HG02759 (cell line): ENCODE results near the gene PUM1.

Experiments used
- ATAC-seq: cut with Tn5 transposase; IDR thresholded peaks from one replicate; pipeline ENCODE4 v1.9.1; 2021; ENCODE audit warnings: mild to moderate bottlenecking, moderate library complexity; ENCODE audit not compliant: unreplicated experiment

The PUM1 gene

DNA sequence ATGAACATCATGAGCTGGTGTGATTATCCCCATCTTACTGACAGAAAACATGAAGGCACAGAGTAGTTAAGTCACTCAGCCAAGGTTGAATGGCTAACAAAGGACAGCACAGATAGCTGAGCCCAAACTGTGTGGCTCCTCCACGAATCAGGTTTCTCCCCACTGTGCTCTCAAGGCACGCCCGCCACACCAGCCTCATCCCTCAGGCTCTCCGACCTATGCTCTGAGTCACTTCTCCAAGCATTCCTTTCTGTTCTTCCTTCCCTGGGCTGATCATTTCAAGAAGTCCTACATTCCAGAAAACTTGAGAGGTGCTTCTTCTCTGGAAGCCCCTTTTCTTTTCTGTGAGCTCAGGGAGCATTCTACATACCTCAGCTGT, 131.7 kb downstream of the PUM1 start:
- ATAC-seq: no peak

DNA sequence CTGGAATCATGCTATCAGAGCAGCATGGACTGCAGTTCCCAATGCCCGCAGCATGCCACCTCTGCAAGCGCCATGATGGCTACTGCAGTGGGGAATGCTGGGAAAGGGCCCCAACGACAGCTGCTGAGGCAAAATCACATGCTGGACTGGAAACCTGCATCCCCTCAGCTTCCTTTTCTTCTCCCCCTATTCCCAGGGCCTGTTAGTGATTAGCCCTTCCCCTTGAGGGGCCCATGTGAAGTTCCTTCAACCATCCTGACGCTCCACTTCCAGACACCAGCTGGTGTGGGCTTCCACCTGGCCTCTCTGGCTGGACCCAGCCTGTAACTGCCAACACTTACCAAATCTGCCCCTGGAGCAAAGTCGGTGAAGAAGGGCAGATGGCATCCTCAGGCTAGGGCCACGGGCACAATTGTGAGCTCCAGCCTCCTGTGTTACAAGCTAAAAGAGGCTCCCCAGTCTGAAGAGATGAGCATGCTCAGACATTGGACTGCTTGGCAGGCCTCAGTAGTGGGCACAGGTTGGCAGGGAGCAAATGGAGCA, 134.8 kb downstream of the PUM1 start:
- no peak for ATAC-seq

DNA sequence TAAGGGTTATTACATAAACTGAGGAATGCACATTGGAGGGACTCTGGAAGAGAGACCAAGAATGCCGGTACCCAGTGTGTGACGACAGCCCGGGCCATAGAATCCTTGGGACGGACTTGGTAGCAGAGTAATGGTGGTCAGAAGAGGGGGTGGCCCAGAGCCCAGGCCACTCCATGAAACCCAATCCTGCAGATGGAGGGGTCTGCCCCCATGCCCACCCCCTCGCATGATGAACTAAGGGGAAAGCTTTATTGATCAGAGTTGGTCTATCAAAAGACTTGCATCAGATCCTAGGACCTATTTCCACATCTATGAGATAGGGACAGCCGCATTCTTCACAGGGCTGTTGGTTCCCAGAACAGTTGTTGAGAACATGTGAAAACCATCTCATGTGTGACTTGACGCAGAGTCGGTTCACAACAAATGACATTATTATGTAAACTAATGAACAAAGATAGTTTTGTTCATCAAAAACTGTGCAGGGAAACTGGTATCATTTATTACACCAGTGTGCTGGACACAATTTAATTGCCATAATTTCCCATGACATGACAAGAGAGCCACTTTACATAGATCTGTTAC, 135.5 kb downstream of the PUM1 start:
- ATAC-seq: no peak

DNA sequence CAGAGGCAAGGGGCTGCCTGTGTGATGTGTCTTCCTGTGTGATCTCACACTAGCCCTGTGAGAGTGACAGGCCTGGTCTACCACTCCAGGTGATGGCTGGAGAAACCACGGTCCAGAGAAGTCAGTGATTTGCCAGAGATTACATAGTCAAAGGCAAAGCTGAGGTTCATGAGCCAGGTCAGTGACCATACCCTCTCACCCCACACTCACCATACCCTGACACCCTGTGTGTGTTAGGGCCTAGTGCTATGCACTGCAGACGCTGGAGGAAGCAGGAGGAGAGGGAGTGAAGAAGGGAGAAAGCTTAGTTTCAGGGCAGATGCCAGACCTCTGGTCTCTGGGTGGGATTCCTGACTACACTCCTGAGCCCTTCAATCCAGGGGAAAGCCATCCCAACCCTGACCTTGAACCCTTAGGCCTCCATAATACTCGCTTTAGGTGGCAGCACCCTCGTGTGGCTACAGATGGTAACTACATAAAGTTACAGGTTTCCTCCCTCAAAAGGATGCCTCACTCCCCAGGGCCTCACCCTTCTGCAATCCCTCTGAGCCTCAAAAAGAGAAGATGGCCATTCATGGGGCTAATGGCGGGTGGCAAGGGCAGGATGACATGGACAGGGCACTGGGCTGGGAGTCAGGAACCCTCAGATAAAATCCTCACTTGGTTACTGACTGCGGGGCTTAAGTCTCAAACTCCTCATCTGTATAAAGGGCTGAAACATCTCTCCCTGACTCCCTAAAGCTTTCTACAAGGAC, 136.2 kb downstream of the PUM1 start:
- ATAC-seq: no peak

DNA sequence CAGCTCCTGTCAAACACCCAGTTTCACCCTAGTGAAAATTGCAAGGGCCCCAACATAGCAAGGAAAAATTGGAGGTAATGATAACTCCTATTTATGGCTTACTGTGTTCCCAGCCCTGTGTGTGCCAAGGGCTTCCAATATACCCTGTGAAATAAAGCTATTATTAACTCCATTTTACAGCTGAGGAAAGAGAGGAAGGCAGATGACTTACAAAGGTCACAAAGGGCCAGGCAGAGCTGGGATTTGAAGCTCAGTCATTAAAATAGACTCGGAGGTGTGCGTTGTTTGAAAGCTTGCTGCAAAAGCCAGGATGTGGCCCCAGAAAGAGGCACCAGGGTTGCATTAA, 136.8 kb downstream of the PUM1 start:
- no peak for ATAC-seq

DNA sequence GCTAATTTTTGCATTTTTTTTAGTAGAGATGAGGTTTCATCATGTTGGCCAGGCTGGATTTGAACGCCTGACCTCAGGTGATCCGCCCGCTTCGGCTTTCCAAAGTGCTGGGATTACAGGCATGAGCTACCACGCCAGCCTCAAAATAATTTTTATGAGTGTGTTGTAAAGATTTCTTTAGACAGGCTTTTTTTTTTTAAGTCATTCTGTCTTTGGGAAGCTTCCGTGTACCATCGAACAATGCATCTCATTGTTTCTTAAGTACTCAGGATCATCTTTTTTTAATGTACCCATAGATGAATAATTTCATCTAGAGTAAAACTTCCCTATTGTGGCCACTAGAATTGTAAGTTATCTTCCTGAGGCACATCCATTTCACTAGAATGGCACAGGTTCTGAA, 137.3 kb downstream of the PUM1 start:
- no peak for ATAC-seq

DNA sequence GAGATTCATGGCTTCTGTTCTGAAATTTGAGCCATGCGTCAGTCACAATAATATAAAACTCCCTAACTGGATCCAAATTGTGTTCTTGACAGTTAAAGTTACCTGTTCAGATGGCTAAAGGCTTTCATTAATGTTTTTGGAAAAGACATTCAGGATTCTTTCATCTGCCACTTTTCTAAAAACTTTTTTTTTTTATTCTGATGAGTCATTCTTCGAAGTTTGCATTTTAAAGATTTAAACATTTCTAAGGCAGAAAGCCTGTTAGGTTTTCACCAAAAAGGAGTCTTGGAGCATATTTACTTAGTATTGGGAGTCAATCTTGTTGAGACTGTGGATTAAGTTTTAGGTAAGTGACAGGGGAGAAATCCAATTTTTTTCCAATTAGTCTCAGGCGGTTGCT, 138.1 kb downstream of the PUM1 start:
- no peak for ATAC-seq

DNA sequence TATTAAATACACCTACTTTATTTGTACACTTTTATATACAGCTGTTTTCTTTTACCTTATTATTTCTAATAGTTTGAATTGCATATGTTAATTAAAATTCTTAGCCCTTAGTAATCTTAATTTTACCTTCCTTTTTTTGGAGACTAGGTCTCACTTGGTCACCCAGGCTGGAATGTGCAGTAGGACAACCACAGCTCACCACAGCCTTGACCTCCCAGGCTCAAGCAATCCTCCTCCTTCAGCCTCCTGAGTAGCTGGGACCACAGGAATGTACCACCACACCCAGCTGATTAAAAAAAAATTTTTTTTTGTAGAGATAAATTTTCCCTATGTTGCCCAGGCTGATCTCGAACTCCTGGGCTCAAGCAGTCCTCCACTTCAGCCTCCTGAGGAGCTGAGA, 141.9 kb downstream of the PUM1 start:
- no peak for ATAC-seq

DNA sequence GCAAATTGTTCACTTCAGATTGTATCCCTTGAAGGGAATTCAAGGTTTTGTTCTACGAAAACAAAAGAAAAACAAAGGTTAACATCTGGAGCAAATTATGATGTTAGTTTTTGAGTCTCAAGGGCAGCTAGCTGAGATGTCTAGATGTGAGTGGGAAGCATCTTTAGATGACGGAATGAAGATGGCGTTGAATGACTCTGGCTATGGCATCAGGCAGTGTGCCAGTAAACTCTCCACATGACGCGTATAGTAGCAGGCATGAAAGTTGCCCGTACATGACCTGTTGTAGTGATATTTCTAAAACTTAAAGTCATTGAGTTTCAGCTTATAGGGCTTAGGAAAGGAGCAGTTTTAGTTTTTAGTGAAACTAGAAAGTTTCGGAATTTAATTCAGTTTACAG, 144.7 kb downstream of the PUM1 start:
- no peak for ATAC-seq

DNA sequence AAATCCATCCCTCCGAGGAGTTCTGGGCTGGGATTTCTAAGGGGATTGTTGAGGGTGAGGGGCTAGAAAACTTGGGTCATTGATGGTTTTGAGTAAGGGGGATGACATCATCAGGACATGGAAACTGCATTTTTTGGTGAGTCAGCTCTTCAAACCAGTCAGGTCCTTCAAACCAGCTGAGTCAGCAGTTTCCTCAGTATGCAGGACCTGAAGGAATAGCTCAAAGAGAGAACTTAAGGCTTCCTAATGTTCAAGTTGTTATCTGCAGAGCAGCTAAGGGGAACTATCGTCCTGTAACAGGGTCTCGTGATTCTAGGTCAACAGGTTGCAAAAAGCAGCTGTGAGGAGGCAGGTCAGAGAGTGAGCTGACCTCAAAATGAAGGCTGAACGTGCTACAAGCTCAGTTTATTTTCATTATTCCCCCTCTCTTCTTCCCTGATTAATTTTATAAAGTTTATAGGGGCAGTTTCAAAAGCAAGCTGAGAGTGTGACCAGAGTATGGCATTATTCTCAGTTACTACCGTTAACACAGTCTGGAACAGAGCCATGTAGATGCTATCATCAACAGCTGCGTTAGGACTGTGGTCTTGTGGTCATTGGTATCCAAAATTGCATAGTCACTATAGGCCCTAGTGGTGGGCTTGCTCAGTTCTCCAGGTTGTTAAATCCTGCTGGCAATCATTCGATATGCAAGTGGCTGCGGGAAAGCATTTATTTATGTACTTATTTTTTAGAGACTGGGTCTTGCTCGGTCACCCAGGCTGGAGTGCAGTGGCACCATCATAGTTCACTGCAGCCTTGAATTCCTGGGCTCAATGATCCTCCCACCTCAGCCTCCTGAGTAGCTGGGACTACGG, 146.3 kb downstream of the PUM1 start:
- ATAC-seq: no peak

DNA sequence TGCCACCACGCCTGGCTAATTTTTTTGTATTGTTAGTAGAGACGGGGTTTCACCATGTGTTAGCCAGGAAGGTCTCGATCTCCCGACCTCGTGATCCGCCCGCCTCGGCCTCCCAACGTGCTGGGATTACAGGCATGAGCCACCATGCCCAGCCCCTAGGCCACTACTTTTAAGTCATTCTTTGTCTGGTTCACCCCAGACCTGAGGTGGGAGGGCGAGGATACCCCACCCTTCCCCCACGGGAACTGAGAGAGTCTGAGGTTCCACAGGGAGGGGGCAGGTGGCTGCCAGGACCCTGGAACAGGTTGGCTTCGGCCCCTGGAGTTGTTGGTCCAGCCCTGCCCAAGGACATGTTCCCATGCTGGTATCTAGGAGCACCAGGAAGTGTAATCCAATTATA, 149.2 kb downstream of the PUM1 start:
- ATAC-seq: no peak

DNA sequence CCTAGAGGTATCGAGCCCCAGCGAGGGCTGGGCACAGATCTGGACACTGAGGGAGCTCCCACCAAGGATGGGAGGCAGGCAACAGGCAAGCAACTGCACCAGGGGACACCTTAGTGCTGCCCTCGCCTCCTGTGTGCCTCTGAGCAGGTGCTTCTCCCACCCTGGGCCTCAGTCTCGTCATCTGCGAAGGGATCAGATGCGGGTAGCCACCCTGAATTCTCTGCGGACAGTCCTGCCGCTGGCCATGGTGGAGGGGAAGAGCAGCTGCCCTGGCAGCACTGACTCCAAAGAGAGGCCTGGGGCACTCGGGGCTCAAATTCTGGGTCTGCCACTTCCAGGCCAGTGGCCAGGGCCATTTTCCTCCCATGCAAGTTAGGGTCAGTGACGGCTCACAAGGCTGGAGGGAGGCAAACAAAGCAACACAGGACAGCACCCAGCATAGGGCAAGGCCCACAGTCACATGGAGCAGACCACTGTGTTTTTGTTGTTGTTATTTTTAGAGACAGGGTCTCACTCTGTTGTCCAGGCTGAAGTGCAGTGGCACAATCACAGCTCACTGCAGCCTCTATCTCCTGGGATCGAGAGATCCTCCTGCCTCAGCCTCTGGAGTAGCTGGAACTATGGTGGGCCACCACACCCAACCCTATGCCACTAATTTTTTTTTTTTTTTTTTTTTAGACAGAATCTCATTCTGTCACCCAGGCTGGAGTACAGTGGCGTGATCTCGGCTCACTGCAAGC, 149.9 kb downstream of the PUM1 start:
- ATAC-seq: no peak

DNA sequence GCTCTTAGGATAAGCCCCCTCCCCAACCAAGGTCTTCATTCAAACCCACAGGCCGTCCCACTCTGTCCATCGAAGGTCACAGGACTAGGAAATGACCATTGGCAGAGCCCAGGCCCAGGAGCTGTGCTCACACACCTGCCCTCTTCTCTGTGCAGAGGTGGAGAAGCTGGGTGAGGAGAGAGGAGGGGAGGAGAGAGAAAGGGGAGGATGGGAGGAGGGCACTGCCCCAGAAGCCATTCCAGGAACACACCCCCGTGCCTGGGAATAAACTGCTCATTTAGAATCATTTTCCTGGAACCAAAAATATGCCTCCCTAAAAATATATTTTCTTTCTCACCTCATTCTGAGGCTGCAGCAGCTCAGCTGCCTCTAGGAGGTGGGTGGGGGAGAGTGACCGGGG, 150.6 kb downstream of the PUM1 start:
- ATAC-seq: no peak

DNA sequence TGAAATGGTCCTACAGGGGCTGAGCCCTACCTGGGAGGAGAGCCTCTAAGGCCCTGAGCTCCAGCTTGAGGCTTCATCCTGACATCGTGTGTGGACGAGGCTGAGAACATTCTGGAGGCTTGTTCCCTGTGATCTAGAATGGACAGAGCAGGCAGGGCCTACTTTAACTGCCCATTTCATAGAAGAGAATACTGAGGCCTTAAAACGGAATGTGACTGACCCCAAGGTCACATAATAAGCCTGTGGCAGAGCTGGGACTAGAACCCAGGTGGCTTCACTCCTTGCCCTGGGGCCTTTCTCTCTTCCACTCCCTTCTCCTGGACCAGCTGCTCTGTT, 151.0 kb downstream of the PUM1 start:
- ATAC-seq: no peak

DNA sequence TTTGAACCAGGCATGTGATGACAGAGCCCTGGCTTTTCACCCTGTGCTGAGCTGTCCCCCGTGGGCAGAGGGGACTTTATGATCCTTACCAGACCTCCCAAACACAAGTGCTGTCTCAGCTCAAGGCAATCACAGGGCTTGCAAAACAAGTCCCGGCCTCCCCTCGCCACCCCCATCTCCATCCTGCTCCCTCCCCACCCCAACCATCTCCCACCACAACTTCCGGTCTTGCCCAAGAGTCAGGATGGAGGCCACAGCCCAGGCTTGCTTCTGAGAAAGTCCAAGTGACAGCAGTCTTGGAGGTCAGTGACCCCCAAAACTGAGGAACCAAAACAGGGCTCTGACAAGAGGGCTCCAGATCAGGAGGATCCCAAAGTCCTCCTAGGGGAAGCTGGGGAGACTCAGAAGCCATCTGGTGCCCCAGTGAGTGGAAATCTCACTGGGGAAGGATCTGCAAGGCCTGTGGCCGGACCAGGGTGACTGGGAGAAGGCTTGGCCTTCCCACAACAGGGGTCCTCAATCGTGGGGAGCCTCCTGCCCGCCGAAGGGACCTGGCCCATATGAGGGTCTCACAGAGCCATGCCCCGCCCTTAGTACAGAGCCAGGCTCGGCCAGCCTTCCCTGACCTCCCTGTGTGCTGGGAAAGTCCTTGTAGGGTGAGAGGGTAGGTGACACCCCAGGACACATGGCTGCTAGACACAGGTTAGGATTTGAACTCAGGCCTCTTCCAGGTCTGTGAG, 152.4 kb downstream of the PUM1 start:
- ATAC-seq: no peak

DNA sequence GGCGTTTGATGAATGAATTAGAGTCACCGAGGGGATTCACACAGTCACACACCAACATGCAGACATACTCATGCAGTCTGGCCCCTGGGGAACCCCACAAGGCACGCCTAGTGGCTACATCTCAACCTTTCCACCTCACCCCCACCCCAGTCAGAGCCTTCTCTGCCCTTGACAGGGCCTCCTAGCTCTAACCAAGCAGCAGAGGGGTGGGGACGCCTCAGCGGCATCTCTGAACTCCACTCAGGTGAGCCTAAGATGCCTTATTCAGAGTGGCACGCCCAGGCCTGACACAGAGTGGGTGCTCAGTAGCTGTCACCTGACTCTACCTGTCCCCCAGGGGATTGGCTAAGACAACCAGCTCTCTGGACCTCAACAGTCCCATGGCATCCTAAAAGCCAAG, 153.3 kb downstream of the PUM1 start:
- ATAC-seq: no peak

DNA sequence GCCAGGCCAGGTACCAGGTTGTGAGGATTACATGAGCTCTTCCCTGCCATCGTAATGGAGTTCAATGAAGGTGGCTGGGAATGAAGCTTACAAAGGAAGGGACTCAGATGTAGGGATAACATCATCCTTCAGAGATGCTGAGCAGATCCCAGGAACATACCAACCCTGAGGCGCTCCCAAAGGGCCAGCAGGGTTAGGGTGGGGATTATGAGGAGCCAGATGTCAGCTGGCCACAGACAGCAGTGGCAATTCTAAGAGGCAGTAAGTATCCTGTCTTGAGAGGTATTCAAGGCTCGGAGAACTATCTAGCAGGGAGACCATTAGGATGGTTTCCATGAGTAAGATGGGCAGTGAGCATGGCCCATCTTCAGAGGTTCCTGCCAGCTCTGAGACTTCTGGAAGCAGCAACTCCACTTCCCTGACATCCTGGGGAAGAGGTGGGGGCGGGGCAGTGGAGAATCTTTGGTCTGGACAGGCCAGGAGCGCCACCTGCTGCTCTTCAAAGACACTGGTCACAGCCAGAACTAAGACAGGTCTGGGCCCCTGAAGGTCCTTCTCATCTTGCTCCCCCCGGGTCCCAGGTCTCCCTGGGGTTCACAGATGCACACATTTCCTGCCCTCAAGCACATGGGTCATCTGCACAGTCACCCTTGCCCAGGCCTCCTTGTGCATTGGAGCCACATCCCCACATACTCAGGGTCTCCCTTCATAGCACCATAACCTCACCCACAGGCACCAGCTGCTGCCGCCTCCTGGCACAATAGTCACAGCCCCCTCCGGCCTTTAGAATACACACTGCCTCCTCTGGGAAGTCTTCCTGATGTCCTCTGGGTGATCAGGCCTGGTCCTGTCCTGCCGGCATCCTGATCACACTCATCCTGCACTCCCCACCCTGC, 154.2 kb downstream of the PUM1 start:
- no peak for ATAC-seq

DNA sequence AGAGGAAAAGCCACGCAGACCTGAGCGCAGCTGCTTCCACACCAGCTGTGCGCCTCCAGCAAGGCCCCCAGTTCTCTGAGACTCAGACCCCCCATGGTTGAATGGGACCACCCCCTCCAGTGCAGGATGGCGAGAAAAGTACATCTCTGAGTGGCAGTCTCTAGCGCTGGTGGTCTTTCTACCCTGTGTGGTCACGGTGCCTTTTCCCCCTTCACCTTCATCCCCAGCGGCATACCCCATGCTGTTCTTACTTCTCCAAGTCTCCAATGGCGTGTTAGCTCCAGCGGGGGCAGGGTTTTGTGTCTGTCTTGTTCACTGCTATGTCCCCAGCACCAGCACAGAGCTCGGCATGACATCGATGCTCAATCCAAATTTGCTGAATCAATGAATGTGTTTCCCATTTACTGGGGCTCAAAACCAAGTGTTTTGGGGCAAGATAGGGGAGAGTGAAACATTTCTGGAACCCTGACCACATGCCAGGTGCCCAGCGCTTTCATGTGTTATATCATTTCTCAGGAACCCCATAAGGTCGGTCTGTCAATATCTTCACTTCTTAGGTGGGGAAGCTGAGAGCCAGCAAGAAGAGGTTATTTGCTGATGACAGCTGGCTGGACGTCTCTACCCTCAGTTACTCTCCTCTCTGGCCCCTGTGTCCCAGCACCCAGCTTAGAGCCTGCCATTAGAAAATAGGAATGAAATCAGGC, 156.0 kb downstream of the PUM1 start:
- ATAC-seq: no peak
